WI38 (cell line): Measurements from ENCODE around the gene RUSC2.

Source experiments
- H3K4me3 ChIP-seq: 2 replicates; pipeline ENCODE4 v1.5.1; 2011; ENCODE audit warnings: low read depth, mild to moderate bottlenecking, control low read depth, low read length
- TF ChIP-seq, protein P1 (sequence below): IDR thresholded peaks from 2 replicates; pipeline ENCODE4 v1.5.1; 2012; ENCODE audit warnings: low read depth, mild to moderate bottlenecking, control low read depth, low read length

RUSC2 gene

GRCh38 chr9:35510383-35510753 is 20.5 kb downstream of the RUSC2 start:
- TF ChIP-seq, protein P1, sequence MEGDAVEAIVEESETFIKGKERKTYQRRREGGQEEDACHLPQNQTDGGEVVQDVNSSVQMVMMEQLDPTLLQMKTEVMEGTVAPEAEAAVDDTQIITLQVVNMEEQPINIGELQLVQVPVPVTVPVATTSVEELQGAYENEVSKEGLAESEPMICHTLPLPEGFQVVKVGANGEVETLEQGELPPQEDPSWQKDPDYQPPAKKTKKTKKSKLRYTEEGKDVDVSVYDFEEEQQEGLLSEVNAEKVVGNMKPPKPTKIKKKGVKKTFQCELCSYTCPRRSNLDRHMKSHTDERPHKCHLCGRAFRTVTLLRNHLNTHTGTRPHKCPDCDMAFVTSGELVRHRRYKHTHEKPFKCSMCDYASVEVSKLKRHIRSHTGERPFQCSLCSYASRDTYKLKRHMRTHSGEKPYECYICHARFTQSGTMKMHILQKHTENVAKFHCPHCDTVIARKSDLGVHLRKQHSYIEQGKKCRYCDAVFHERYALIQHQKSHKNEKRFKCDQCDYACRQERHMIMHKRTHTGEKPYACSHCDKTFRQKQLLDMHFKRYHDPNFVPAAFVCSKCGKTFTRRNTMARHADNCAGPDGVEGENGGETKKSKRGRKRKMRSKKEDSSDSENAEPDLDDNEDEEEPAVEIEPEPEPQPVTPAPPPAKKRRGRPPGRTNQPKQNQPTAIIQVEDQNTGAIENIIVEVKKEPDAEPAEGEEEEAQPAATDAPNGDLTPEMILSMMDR = no peak
- 0 out of 2 replicates have a peak overlapping the region, but pooled peaks have one; percentile 0 for H3K4me3 ChIP-seq

DNA sequence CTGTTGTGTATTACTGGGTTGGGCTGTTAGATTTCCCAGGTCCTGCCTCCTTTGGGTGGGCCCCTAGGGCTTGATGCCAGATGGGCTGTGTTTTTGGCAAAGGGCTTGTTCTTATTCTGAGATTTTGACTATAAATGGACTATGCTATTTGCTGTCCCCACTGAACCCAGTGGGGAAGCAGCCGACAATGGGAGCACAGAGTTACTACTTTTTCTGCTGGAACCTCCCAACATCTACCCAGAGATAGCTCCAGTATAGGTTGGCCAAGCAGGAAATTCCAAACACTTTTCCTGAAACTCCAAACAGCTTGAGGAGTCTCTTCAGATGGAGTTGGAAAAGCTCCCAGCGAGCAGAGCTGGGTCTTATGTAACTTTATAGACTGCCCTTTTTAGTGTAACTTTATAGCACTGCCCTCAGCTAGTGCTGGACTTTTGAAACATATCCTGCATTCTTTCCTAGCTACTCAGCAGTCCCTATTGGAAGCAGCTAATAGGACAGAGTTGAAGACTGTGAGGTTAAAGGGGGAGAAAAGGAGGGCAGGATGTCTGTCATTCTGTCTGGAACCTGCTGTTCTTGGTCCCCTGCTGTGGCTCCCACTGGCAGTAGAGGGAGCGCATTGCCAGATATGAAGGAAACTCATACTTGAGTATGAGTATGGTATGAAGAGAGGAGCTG is 21.0 kb downstream of the RUSC2 start:
- TF ChIP-seq, protein P1 = 0 out of 2 replicates have a peak, but pooled peaks have one; percentile 4
- 0 out of 2 replicates have a peak overlapping the region, but pooled peaks have one; percentile 0 for H3K4me3 ChIP-seq

DNA sequence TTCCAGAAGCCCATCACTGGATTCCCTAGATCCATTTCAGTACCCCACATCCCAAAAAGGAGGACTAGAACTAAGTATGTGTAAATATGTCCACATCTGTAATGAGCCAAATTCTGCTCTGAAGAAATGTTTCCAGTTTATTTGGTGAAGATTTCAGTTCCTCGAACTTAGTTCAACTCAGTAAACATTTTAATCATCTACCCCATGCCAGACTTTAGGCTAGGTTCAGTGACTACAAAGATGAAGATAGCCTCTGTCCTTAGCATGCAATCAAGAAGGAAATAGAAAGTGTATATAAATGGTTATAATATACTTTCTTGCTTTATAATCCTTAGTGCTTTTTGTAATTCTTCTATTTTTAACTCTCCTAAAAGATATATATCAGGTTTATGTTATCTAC is 21.5 kb downstream of the RUSC2 start:
- TF ChIP-seq, protein P1 = no peak

GRCh38 chr9:35515766-35516165 is 25.9 kb downstream of the RUSC2 start:
- TF ChIP-seq, protein P1 = no peak
- H3K4me3 ChIP-seq = no peak overlapping the region

More for the DNA sequence above, 21.5 kb downstream of the RUSC2 start:
- no peak overlapping the region for H3K4me3 ChIP-seq

DNA sequence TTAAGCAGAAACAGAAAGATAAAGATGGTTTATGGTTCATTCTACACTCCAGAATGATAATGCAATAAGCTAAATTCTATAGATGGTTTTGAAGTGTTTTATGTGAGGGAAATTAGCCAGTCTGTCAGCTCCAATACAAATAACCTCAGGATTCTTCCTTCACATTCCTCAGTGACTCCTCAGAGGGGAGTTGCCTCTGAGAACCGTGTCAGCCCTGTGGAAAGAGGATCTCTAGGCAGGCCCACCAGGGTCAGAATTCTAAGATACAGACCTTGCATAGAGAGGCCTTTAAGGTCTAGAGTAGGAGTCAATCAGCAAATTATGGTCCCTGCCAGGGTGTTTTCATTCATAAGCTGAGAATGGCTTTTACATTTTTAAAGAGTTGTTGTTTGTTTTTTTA is 26.6 kb downstream of the RUSC2 start:
- no peak overlapping the region for H3K4me3 ChIP-seq
- TF ChIP-seq, protein P1 = no peak

- H3K4me3 ChIP-seq = no peak overlapping the region
- TF ChIP-seq, protein P1 = no peak
Observed at GRCh38 chr9:35517131-35517530, 27.2 kb downstream of the RUSC2 start.

- TF ChIP-seq, protein P1 = no peak
- H3K4me3 ChIP-seq = no peak overlapping the region
Observed at GRCh38 chr9:35517552-35518224, 27.8 kb downstream of the RUSC2 start.
